NCI-H2171 (cell line): Measurements from ENCODE around the gene GOLT1A.
"Not testable (repeated sequence)": the region's sequence is repeated elsewhere in the genome, so short reads cannot be mapped to it uniquely, and the experiment has no call there.

Source experiments
- DNase-seq: peaks from one replicate; lab custom pipeline; 2025; lab: John Stamatoyannopoulos, UW

Gene GOLT1A

GRCh38 chr1:204248954-204249353 lies 35.2 kb upstream of the GOLT1A start:
- no peak for DNase-seq

- no peak for DNase-seq
These were observed 33.1 kb upstream of the GOLT1A start for GRCh38 chr1:204246876-204247275.

- no peak for DNase-seq
These were observed 29.1 kb upstream of the GOLT1A start for GRCh38 chr1:204242920-204243319.

GRCh38 chr1:204241914-204242313 lies 28.1 kb upstream of the GOLT1A start:
- DNase-seq, result no peak

- no peak for DNase-seq
These were observed 27.3 kb upstream of the GOLT1A start for GRCh38 chr1:204241050-204241449.

- no peak for DNase-seq
These were observed 26.4 kb upstream of the GOLT1A start for GRCh38 chr1:204240233-204240632.

- DNase-seq, result not testable (repeated sequence)
These were observed 25.6 kb upstream of the GOLT1A start for GRCh38 chr1:204239401-204239800.

GRCh38 chr1:204238520-204238919 lies 24.7 kb upstream of the GOLT1A start:
- DNase-seq, result not testable (repeated sequence)

- not testable (repeated sequence) for DNase-seq
These were observed 23.7 kb upstream of the GOLT1A start for GRCh38 chr1:204237515-204237914.

- DNase-seq, result no peak
These were observed 18.7 kb upstream of the GOLT1A start for GRCh38 chr1:204232526-204232925.

GRCh38 chr1:204230211-204230610 lies 16.4 kb upstream of the GOLT1A start:
- DNase-seq, result no peak

GRCh38 chr1:204228896-204229295 lies 15.1 kb upstream of the GOLT1A start:
- no peak for DNase-seq

GRCh38 chr1:204227996-204228785 lies 14.4 kb upstream of the GOLT1A start:
- DNase-seq, result no peak

- DNase-seq, result no peak
These were observed 13.6 kb upstream of the GOLT1A start for GRCh38 chr1:204227351-204227750.

GRCh38 chr1:204225841-204226735 lies 12.3 kb upstream of the GOLT1A start:
- no peak for DNase-seq

GRCh38 chr1:204224655-204225054 lies 10.9 kb upstream of the GOLT1A start:
- no peak for DNase-seq

GRCh38 chr1:204223129-204223860 lies 9.5 kb upstream of the GOLT1A start:
- no peak for DNase-seq

GRCh38 chr1:204222764-204223055 lies 8.9 kb upstream of the GOLT1A start:
- DNase-seq, result no peak

- no peak for DNase-seq
These were observed 8.4 kb upstream of the GOLT1A start for GRCh38 chr1:204222006-204222763.

GRCh38 chr1:204221271-204221670 lies 7.5 kb upstream of the GOLT1A start:
- no peak for DNase-seq

- DNase-seq, result no peak
These were observed 6.3 kb upstream of the GOLT1A start for GRCh38 chr1:204219971-204220616.
